DMS153 treated with DMSO at 0.1 percent for 48 hours (cell line): ENCODE measurements around the gene ARHGAP6.

Source experiments
- DNase-seq: peaks from one replicate; lab custom pipeline; 2025; ENCODE audit not compliant: unreplicated experiment; lab: John Stamatoyannopoulos, UW

ARHGAP6 gene

GRCh38 chrX:11665168-11666111 lies at the start of gene ARHGAP6:
ARHGAP6 (minus strand) TSS chrX:11665920; CDS start chrX:11664828, 1,092 bp downstream.
- no peak for DNase-seq

DNA sequence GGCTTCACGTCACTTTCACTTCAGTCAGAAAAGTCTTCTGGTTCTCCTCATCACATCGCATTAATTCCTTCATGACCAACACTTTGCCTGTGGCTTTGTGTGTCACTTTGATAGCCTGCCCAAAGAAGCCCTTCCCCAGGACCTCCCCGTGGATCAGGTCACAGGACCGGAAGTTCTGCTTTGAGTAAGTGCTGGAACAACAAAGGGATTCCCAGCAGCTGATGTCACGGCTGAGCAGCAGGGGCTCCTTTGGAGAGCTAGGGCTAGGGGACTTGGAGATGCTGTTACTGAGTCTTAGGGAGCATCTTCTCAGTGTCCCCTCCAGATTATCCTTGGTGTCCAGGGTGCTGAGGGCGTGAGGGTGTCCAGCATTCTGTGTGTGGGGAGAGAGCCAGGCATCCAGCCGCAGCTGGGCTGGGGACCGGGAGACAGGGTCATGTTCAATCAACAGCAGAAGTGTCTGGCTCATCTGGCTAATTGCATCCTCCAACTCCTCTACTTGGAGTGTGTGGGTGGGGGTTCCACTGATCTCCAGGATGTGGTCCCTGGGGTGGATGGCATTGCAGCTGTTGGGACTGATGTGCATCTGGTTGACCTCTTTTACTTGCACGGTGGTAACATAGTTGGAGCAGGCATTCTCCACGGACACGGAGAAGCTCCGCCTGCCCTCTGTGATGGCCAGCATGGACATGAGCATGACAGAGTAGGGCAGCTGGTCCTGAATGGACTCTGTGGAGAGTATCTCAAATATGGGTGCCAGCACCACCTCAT lies 39.2 kb upstream of the ARHGAP6 start:
- DNase-seq = no peak

DNA sequence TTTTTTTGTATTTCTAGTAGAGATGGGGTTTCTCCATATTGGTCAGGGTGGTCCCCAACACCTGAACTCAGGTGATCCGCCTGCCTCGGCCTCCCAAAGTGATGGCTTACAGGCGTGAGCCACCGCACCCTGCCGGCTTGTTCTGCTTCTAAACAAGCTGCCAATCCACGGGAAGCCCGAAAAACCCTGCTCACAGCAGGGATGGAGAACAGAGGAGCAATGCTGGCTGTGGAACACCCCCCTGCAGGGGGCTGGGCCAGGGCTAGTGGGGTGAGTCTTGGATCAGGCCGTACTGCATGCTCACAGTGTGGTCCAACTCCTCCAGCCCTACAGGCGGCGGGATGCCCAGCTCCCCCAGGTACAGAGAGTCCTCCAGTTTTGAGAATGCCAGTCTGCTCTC lies 38.1 kb upstream of the ARHGAP6 start:
- no peak for DNase-seq

DNA sequence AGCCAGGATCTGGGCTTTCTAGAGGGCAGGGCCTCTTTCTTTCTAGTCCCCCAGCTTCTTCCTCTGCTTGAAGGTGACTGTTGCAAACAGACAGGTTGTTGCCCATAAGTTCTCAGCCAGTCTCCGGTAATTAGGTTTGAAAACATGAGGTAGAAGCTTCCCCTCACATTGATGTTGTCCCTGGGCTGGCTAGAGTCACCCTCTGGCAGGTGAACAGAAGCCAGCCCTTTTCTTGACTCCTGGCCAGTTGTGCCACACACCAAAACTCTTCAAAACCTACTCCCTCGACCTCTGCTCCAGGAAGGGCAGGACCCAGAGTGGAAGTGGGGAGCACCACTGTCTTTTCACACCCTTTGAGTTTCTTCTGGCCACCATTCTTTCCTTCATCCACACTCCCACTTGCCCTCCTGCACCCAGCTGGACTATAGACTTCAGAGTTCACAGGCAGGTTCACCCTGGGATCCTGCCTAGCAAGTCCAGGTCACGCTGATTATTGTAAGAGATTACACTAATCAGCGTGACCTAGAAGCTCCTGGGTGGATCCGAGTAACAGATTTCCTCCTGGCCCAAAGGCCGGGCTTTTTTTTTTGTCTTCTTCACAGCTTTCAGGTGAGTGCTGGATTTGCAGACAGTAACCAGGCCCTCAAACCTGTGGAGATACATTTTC lies 37.4 kb upstream of the ARHGAP6 start:
- DNase-seq = no peak

GRCh38 chrX:11702420-11702819 lies 36.7 kb upstream of the ARHGAP6 start:
- no peak for DNase-seq

- no peak for DNase-seq
Observed at GRCh38 chrX:11698702-11699101, 33.0 kb upstream of the ARHGAP6 start.

DNA sequence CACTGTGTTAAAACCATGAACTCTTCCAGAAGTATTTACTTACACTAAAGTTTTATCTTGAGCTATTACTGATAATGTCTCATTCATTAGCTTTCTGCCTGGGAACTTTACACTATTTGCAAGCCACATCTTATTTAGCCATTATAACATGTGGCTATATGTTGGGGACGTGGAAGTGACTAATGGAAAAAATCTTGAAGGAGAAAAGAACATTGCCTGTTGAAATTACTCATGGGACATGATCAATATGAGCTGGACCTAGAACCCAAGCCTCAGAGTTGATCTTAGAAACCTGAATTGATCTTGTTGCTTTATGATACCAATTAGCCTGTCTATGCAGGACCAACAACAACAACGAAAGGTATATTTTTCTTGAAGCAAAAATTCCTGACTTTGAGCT lies 22.5 kb upstream of the ARHGAP6 start:
- no peak for DNase-seq

GRCh38 chrX:11687157-11687556 lies 21.4 kb upstream of the ARHGAP6 start:
- no peak for DNase-seq

GRCh38 chrX:11683057-11683456 lies 17.3 kb upstream of the ARHGAP6 start:
- no peak for DNase-seq

DNA sequence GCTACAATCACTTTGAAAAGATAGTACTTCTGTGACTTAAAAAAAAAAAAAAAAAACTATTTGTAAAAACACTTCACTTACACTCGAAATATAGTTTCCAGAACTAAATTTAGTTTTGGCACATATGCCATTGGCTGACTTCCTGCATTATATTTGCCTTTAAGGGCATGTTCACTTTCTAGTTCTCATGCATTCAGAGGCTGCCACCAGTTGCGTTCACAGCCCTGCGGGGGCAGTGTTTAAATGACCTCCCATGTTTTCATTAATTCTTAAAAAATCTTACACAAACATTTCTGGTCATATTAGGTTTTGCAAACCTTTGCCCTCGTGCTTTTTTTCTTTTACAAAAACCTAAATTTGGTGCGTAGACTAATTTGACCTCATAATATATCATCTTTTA lies 12.4 kb upstream of the ARHGAP6 start:
- DNase-seq = no peak

GRCh38 chrX:11672213-11672612 lies 6.5 kb upstream of the ARHGAP6 start:
- DNase-seq = no peak

DNA sequence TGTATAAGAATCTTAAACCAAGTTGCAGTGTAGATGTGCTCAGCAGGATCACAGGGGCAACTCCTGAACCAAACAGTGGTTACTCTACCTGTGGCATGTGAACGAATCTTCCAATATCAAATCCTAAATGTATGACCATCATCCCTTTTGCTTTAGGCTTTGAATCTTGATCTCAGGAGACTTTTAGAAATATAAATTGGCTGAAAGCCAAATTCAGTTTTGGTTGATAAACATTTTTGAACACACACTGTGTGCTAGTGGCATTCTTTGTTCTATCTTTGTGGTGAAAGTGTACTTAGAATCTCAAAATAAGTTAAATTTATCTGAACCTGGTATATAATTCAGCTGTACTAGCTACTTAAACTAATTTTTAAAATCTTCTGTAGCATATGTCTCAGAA lies 4.6 kb upstream of the ARHGAP6 start:
- no peak for DNase-seq

GRCh38 chrX:11666952-11667685 lies 1.4 kb upstream of the ARHGAP6 start:
- DNase-seq = no peak

GRCh38 chrX:11666164-11666563 lies 444 bp upstream of the ARHGAP6 start:
- DNase-seq = no peak

GRCh38 chrX:11664211-11665167 lies 1.2 kb downstream of the ARHGAP6 start:
- DNase-seq = no peak

DNA sequence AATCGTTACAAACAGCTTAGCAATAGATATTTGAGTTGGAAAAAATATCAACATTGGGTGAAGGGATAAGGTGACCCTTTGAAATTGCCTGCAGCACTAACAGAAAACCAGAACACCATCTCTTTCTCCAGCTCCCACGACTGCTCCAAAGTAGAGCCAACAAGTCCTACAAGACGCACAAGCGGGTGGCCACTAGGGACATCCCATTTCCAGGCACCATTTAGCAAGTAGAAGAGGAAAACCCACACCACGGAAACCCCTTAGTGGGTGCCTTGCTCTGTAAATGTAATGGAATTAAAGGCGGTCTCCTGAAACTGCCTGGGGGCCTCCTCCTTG lies 1.9 kb downstream of the ARHGAP6 start:
- no peak for DNase-seq

- no peak for DNase-seq
Observed at GRCh38 chrX:11655282-11656015, 10.3 kb downstream of the ARHGAP6 start.

GRCh38 chrX:11648705-11649519 lies 16.8 kb downstream of the ARHGAP6 start:
- no peak for DNase-seq
